Measurements from ENCODE around the gene MRPL53.

The MRPL53 gene

DNA sequence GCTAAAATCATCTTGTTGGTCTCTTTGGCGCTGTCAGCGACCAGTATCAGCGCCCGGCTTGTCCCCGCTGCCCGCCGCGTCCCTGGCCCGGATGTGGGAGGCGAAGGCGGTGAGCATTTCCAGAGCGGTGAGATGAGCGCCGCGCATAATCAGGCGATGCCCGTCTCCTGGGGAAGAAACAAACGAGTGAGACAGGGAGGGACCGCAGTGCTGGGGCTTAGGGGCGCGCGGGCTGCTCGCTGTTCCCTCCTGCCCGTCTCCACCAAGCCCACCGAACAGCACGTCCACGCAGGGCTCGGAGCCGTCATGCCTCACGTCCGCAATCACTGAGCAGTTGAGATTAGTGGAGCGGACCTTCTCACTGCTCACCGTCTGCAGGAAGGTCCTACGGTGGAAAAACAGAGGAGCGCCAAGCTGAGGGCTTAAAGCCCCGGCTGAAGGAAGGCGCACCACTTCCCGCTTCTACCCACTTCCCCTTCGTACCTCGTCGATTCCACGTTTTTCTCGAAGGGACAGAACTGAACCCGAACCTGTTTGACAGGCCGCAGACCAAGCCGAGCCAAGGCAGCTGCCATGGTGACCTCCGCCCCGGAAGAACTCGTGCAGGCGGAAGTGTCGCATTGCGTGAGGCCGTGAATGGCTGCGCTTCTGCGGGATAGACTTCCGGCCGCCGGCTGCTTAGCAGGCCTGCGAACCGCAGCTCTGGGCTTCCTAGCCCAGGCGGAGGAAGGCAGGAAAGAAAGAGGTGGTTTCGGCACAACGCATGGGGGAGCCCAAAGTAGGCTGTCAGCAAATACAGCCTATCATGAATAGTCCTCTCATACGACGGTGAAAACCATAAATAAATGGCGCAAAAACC is at the start of gene MRPL53:
Gene MRPL53, minus strand, starts transcription at position 595 of the 859 bp plus-strand sequence. Its CDS starts 20 bp downstream, at position 575.
- DNase-seq, result peak; percentile 98

- no peak for DNase-seq
Measured at GRCh38 chr2:74516650-74517049, 44.2 kb upstream of the MRPL53 start.

DNA sequence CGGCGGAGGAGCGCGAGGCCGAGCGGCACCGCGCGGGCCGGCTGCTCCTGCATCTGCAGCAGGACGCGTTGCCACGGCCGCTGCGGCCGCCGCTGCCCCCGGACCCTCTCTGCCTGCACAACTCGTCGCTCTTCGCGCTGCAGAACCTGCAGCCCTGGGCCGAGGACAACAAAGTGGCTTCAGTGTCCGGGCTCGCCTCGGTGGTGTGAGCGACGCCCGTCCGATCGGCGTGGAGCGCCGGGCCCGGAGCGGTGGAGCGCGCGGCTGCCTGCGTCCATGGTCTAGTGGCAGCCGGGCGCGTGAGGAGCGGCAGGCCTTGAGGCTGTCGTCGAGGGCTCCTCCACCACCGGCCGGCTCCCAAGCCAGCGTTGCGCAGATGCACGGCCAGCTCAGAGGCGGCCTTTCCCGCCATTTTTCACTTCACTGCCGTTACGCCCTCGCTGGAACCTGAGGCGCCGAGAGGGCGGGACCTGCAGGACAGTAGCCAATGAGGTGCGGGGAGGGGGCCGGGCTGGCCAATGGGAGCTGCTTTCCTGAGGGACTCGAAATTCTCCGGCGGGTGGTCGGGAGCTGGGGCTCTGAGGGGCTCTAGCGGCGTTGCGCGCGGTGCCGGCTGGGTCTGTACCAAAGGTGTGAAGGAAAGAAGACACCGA is 43.6 kb upstream of the MRPL53 start:
- DNase-seq, result peak; percentile 79

- no peak for DNase-seq
Measured at GRCh38 chr2:74515271-74515980, 42.9 kb upstream of the MRPL53 start.

DNA sequence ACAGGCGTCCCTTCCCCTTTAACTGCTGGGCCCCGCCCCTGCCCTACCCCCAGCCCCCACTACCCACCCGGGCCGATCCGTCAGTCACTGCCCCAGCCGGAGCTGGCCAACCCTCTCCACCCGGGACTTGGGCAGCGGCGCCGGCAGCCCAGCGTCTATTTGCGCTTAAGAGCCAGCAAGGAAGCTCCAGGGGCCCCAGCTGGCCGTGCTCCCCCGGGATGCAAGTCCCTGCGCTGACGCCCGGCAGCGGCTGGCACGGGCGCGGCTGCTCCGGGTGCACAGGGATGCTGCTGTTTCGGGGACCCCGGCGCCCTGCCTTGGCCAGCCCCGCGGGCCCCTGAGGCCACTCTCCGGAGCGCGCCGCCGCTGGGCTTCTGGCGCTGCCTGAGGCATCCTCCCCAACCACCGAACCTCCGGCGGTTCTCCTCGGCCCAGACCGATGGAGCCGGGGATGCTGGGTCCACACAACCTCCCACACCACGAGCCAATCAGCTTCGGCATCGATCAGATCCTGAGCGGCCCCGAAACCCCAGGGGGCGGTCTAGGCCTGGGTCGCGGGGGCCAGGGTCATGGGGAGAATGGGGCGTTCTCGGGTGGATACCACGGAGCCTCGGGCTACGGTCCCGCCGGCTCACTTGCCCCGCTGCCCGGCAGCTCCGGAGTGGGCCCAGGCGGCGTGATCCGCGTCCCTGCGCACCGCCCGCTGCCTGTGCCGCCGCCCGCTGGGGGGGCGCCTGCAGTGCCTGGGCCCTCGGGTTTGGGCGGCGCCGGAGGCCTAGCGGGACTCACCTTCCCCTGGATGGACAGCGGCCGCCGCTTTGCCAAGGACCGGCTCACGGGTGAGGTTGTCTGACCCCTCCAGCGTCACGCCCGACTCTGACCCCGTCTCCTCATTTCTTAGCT is 42.1 kb upstream of the MRPL53 start, which contains the start of gene TLX2:
Gene TLX2, plus strand, starts transcription at position 83 of the 903 bp plus-strand sequence. Its CDS starts 357 bp downstream, at position 440.
- DNase-seq, result no peak

DNA sequence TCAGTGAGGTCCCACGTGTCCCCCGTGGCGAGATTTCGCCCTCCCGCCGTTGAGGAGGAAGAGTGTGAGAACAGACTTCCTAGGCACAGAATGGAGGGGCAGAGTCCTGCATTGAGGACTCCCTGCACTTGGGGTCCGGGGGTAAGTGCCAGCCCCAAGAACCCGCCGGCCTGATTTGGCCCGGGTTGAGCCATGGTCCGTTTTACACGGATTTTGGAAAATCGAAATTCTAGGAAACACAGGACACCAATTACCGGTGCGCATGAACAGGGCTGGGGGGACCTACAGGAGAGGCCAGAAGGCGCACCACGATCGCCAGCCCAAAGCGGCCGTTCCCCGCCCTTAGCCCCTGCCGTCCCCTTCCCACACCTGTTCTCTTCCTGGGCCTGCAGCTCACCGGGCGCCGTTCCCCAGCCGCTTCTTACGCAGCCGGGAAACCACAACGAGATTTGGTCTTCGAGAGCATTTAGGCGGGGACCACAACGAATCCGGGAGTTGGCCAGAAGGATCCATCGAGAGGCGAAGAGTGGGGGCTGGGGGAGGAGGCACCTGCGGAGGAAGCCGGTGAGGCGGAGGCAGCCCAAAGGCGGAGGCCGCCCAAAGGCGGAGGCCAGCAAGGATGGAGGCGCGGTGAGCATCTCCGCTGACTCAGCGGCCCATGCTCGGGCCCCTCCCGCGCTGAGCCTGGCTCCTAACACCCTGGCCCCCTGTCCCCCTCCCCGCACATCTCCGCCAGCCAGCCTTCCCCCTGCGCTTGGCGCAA is 41.3 kb upstream of the MRPL53 start:
- peak; percentile 24 for DNase-seq

DNA sequence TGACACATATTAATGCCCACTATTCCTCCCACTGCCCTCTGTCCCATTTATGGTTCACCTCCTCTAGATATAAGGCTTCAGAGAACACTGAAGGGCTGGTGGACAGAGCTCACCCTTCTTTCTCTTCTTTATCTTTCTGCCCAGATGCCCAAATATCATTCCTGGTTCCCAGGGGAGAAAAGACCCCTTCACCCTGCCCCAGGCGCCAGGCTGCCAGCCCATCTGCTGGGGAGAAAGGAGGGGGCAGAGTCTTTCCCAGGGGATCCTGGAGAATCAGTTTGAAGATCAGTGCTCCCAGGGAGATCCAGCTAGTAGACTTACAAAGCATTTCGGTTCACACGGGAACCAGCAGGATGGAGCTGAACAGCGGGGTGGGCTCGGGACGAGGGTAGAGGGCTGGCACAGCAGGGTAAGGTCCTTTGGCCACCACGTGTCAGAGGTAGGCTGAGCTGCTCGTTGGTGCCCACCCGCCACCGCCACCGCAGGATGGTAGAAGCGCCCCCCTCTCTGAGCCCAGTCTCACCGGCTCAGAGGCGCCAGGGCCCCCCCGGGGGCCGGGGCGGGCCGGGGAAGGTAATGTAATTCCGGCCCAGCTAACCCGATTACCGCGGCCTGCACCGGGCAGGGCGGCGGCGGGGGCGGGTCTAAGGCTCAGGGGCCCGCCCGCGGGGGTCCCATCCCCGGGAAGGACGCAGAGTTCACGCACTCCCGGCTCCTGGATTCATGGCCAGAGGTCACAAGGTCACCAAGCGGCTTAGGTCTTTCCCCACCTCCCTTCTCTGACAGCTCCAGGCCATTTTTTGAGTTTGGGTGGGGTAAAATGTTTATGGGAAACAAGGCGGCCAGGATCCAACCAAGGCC is 40.5 kb upstream of the MRPL53 start:
- no peak for DNase-seq

DNA sequence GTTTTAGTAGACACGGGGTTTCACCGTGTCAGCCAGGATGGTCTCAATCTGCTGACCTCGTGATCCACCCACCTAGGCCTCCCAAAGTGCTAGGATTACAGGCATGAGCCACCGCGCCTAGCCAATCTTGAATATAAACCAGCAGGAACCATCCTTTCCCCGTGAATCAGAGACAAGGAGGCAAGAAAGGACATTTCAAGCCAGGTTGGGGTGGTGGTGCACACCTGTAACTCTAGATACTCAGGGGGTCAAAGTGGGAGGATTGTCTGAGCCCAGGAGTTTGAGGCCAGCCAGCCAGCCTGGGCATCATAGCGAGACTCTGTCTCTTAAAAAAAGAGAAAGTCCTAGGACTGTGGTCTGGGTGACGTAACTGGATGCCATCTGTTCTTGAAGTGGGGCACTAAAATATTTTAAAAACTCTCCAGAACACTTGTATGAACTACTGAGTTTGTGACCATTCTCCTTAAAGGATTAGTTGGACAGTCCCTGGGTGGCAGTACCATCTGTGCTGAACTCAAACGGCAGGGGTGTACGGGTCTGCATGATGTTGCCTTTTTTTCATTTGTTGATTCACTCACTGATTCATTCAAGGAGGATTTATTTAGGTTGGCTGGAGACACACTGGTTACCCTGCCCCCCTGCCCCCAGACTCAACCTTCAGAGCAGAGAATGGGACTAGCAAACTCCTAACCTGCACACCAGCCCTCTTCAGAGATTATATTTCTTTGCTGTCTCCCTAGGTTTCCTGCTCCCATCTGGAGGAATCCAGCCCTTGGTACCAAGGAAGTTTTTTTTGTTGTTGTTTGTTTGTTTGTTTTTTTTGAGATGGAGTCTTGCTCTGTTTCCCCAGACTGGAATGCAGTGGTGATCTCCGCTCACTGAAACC is 38.9 kb upstream of the MRPL53 start:
- no peak for DNase-seq

DNA sequence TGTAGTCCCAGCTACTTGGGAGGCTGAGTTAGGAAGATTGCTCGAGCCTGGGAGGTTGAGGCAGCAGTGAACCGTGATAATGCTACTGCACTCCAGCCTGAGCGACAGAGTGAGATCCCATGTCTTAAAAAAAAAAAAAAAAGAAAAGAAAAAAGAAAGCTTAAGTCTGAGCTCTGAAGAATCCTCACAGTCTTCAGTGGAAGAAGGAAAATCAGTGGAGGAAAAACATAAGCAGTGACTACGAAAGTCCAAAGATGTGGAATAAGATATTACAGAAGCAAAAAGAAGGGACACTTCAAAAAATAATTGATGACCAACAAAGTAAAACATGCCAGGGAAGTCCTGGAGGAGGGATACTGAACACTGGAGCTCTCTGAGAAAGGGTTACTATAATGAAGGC is 37.8 kb upstream of the MRPL53 start:
- no peak for DNase-seq

- no peak for DNase-seq
Measured at GRCh38 chr2:74507926-74508520, 35.5 kb upstream of the MRPL53 start.

GRCh38 chr2:74507145-74507925 is 34.9 kb upstream of the MRPL53 start, which contains the start of gene PCGF1:
Gene PCGF1, minus strand, starts transcription at chr2:74507695. Its CDS starts 27 bp downstream, at chr2:74507668.
- DNase-seq, result peak; percentile 99

GRCh38 chr2:74505448-74506246 is 33.2 kb upstream of the MRPL53 start:
- no peak for DNase-seq

GRCh38 chr2:74504591-74504990 is 32.1 kb upstream of the MRPL53 start:
- DNase-seq, result no peak

DNA sequence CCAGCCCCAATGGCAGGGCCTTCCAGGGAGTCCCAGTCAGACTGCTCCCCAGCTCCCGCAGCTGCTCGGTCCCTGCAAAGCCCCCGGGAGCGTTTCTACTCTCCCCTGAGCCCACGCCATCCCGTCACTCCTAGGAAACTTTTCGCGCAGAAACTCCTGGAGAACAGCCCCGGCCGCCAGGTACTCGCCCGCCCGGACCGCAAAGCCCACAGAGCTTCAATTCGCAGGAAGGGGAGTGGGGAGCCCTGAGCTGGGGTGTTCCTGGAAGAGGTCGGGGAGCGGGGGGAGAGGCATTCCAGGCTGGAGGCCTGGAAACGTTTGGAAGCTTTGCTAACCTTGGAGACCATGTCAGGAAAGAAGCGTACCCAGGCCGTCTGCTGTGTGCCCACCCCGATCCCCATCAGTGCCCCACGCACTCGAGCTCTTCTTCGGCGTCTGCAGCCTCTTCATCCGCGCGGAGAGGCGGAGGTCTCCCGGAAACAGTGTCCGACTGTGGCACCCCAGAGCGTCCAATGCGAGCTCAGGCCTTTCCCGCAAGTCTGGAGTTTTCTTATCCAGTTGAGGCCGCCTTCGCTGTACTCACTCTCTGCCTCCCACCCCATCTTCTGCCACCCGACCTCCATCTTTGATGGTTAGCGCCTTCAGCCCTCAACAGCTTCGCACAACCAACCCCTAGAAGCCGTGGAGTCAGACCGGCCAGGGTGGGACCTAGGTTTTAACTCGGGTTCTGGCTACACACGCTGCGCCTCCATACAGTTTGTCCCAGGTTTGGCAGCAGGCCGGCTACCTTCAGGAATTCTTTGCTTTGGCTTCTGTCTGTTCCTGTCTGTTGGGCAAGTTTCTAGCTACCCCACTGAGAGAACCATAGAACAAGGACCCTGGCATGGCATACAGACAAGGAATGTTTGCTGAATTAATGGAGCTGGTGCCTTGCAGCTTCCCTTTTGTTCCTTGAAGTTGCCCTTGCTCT is 31.3 kb upstream of the MRPL53 start:
- no peak for DNase-seq

- peak; percentile 42 for DNase-seq
Measured at GRCh38 chr2:74502720-74503505, 30.4 kb upstream of the MRPL53 start.

Data from stimulated activated CD4-positive, alpha-beta T cell treated with anti-CD3 and anti-CD28 coated beads, Interleukin-12 subunit alpha, Interleukin-12 subunit beta, amount 100 ng/mL, for 4 hours (primary cell).